ENCODE measurements around the gene PIRT.

- no peak for TF ChIP-seq CTCF (tag by site-specific recombination; IDR thresholded peaks at IDR 0.05)
- TF ChIP-seq PATZ1 (tag by site-specific recombination; IDR thresholded peaks at IDR 0.05): no peak
- no peak for TF ChIP-seq PRDM1 (tag by site-specific recombination; IDR thresholded peaks at IDR 0.05)
- TF ChIP-seq ZNF624 (tag by site-specific recombination; IDR thresholded peaks at IDR 0.05): no peak
Observed at GRCh38 chr17:10793256-10793655, 44.6 kb downstream of the PIRT start.
